PC-3 (cell line): ENCODE data around the gene SMAD7. TPM values are rescaled to one million over a fixed set of nuclear protein-coding genes. Genes with fewer than 3 reads are reported as not detected.

Source experiments
- ATAC-seq: fragments of 200-7000 bp; cut with Tn5 transposase; 2 replicates; pipeline ENCODE4 v1.9.1; 2020; ENCODE audit warnings: mild to moderate bottlenecking, moderate library complexity
- BruUV-seq: library from RNA; stranded (reverse); fragments of 400-500 nt; replicated peaks from 2 replicates; lab custom pipeline; 2021; lab: Mats Ljungman, UMichigan
- CTCF ChIA-PET: fragments of 300-600 bp; sonication (Branson Sonifier 250); formaldehyde crosslinking; loops from one replicate; lab custom pipeline; 2022; ENCODE audit warnings: antibody characterized with exemption; lab: Charles Lee
- POLR2A ChIA-PET: fragments of 300-600 bp; sonication (Branson Sonifier 250); formaldehyde crosslinking; loops from one replicate; lab custom pipeline; 2022; ENCODE audit warnings: antibody characterized with exemption; ENCODE audit not compliant: unreplicated experiment; lab: Charles Lee
- DNase-seq: peaks from one replicate; pipeline ENCODE4 v3.0.0-alpha.2; 2015
- H2AFZ ChIP-seq: fragments of 300-600 bp; sonication (generic); 2 replicates; pipeline ENCODE4 v1.6.0; 2016; ENCODE audit warnings: antibody characterized with exemption, low read length
- H3F3A ChIP-seq: fragments of 300-600 bp; sonication (generic); one replicate; pipeline ENCODE4 v1.6.0; 2017; ENCODE audit warnings: antibody characterized with exemption, low read length, control low read depth, mild to moderate bottlenecking; ENCODE audit not compliant: unreplicated experiment
- H3K27ac ChIP-seq: fragments of 300-600 bp; sonication (generic); 2 replicates; pipeline ENCODE4 v1.5.1; 2016; ENCODE audit warnings: mild to moderate bottlenecking, low read length
- H3K27me3 ChIP-seq: fragments of 300-600 bp; sonication (generic); 2 replicates; pipeline ENCODE4 v1.6.1; 2016; ENCODE audit warnings: low read length, mixed read lengths
- H3K36me3 ChIP-seq: fragments of 300-600 bp; sonication (generic); 2 replicates; pipeline ENCODE4 v1.6.1; 2016; ENCODE audit warnings: low read depth, mixed run types, low read length, mixed read lengths
- H3K4me1 ChIP-seq: fragments of 300-600 bp; sonication (generic); 2 replicates; pipeline ENCODE4 v1.5.1; 2016; ENCODE audit warnings: low read length; ENCODE audit not compliant: insufficient read depth
- H3K4me2 ChIP-seq: fragments of 300-600 bp; sonication (generic); 2 replicates; pipeline ENCODE4 v1.6.0; 2016; ENCODE audit warnings: low read length
- H3K4me3 ChIP-seq: fragments of 300-600 bp; sonication (generic); 2 replicates; pipeline ENCODE4 v1.5.1; 2016; ENCODE audit warnings: mild to moderate bottlenecking, low read length, mixed read lengths
- H3K79me2 ChIP-seq: fragments of 300-600 bp; sonication (generic); 2 replicates; pipeline ENCODE4 v1.6.1; 2017; ENCODE audit warnings: low read length, mixed read lengths
- H3K9ac ChIP-seq: fragments of 300-600 bp; sonication (generic); 2 replicates; pipeline ENCODE4 v1.6.0; 2016; ENCODE audit warnings: mild to moderate bottlenecking, low read length
- H3K9me2 ChIP-seq: fragments of 300-600 bp; sonication (generic); replicated peaks from 2 replicates; pipeline ENCODE4 v1.6.1; 2016; ENCODE audit warnings: mixed run types, low read length, mixed read lengths
- H3K9me3 ChIP-seq: fragments of 300-600 bp; sonication (generic); 2 replicates; pipeline ENCODE4 v1.6.1; 2016; ENCODE audit warnings: low read length, mixed read lengths
- H4K20me1 ChIP-seq: fragments of 300-600 bp; sonication (generic); 2 replicates; pipeline ENCODE4 v1.6.1; 2016; ENCODE audit warnings: low read length, mixed read lengths
- EZH2 ChIP-seq: fragments of 300-600 bp; sonication (generic); IDR thresholded peaks from one replicate; pipeline ENCODE4 v1.6.1; 2017; ENCODE audit warnings: antibody characterized with exemption, mild to moderate bottlenecking, low read length; ENCODE audit not compliant: unreplicated experiment
- EZH2phosphoT487 ChIP-seq: fragments of 300-600 bp; sonication (generic); IDR thresholded peaks from 2 replicates; pipeline ENCODE4 v1.6.1; 2018; ENCODE audit warnings: mild to moderate bottlenecking, antibody characterized with exemption, low read length, borderline replicate concordance
- intact Hi-C: fragments of 100-400 bp; cut with micrococcal nuclease; formaldehyde crosslinking; loops from 2 replicates; pipeline ENCODE4 v1.9.0; 2023
- total RNA-seq: library from RNA; depleted of rRNA; stranded (reverse); fragments of >200 nt; gene quantifications from 2 replicates; pipeline ENCODE4 v1.2.3, GENCODE V29; 2014
- TF ChIP-seq, protein P1 (sequence below): fragments of 300-600 bp; sonication (generic); conservative IDR thresholded peaks from 2 replicates; pipeline ENCODE4 v1.5.1; 2017; ENCODE audit warnings: antibody characterized with exemption, low read depth, mild to moderate bottlenecking, low read length

The SMAD7 gene
- total RNA-seq, 1 experiment from 2014 or later, result 9.4 TPM

- BruUV-seq, result no TSS peak
- POLR2A ChIA-PET, result no interaction called here
Measured at GRCh38 chr18:48893608-48894600, 56.9 kb downstream of the SMAD7 start.

GRCh38 chr18:48893061-48893607, 57.6 kb downstream of the SMAD7 start:
- no peaks in the 10 kb centered on the region for H3F3A ChIP-seq
- no peak overlapping the region for H3K4me2 ChIP-seq

More at GRCh38 chr18:48893608-48894600, 56.9 kb downstream of the SMAD7 start:
- Histone ChIP-seq H3K4me3 (no peak overlapping the region), H3K36me3 (no peaks in the 10 kb centered on the region), H3K27ac (no peak overlapping the region), H3K79me2 (no peaks in the 10 kb centered on the region), H3K9ac (no peak overlapping the region), H2AFZ (no peak overlapping the region), H3K4me1 (no peaks in the 10 kb centered on the region), H3K9me3 (no peaks in the 10 kb centered on the region), H3F3A (no peaks in the 10 kb centered on the region), H3K9me2 (no peaks in the 10 kb centered on the region), H4K20me1 (no peaks in the 10 kb centered on the region), H3K27me3 (no peaks in the 10 kb centered on the region), H3K4me2 (no peak overlapping the region)
- CTCF ChIA-PET, result no interaction called here
- ATAC-seq, result no peak
- DNase-seq, result no peak
- intact Hi-C loops, result no loop called here
- TF ChIP-seq, protein P1, sequence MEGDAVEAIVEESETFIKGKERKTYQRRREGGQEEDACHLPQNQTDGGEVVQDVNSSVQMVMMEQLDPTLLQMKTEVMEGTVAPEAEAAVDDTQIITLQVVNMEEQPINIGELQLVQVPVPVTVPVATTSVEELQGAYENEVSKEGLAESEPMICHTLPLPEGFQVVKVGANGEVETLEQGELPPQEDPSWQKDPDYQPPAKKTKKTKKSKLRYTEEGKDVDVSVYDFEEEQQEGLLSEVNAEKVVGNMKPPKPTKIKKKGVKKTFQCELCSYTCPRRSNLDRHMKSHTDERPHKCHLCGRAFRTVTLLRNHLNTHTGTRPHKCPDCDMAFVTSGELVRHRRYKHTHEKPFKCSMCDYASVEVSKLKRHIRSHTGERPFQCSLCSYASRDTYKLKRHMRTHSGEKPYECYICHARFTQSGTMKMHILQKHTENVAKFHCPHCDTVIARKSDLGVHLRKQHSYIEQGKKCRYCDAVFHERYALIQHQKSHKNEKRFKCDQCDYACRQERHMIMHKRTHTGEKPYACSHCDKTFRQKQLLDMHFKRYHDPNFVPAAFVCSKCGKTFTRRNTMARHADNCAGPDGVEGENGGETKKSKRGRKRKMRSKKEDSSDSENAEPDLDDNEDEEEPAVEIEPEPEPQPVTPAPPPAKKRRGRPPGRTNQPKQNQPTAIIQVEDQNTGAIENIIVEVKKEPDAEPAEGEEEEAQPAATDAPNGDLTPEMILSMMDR, result no peak
- TF ChIP-seq EZH2 (no peak), EZH2phosphoT487 (no peak)

More at GRCh38 chr18:48893061-48893607, 57.6 kb downstream of the SMAD7 start:
- Histone ChIP-seq H3K9me2 (no peaks in the 10 kb centered on the region), H3K36me3 (no peaks in the 10 kb centered on the region), H3K4me3 (no peak overlapping the region), H2AFZ (no peak overlapping the region), H3K27ac (no peak overlapping the region), H3K27me3 (no peaks in the 10 kb centered on the region), H3K79me2 (no peaks in the 10 kb centered on the region), H4K20me1 (no peaks in the 10 kb centered on the region), H3K9me3 (no peaks in the 10 kb centered on the region), H3K9ac (no peak overlapping the region), H3K4me1 (no peaks in the 10 kb centered on the region)
- ATAC-seq (no peak), DNase-seq (no peak)
- no TSS peak for BruUV-seq
- intact Hi-C loops, result no loop called here
- POLR2A ChIA-PET, result no interaction called here
- CTCF ChIA-PET, result no interaction called here
- TF ChIP-seq, protein P1, result no peak
- TF ChIP-seq EZH2phosphoT487 (no peak), EZH2 (no peak)
